GM23248 (cell line): ENCODE results near the gene GBE1. TPM values are rescaled to one million over a fixed set of nuclear protein-coding genes. Genes with fewer than 3 reads are reported as not detected.

ENCODE experiments used
- DNase-seq: peaks from one replicate; pipeline ENCODE4 v3.0.0-alpha.2; 2015
- H2AFZ ChIP-seq: fragments of 200-600 bp; sonication (generic); 2 replicates; pipeline ENCODE4 v1.6.1; 2016; ENCODE audit warnings: antibody characterized with exemption
- H3F3A ChIP-seq: fragments of 200-600 bp; sonication (generic); 2 replicates; pipeline ENCODE4 v1.6.1; 2016; ENCODE audit warnings: mild to moderate bottlenecking, antibody characterized with exemption, mixed run types; ENCODE audit not compliant: insufficient read depth
- H3K27ac ChIP-seq: fragments of 200-600 bp; sonication (generic); 2 replicates; pipeline ENCODE4 v1.5.1; 2016; ENCODE audit warnings: mild to moderate bottlenecking
- H3K27me3 ChIP-seq: fragments of 200-600 bp; sonication (generic); replicated peaks from 2 replicates; pipeline ENCODE4 v1.6.1; 2016; ENCODE audit warnings: mild to moderate bottlenecking; ENCODE audit not compliant: insufficient read depth
- H3K36me3 ChIP-seq: fragments of 200-600 bp; sonication (generic); 2 replicates; pipeline ENCODE4 v1.6.1; 2016; ENCODE audit warnings: low read depth, mild to moderate bottlenecking
- H3K4me1 ChIP-seq: fragments of 200-600 bp; sonication (generic); 2 replicates; pipeline ENCODE4 v1.6.1; 2016; ENCODE audit warnings: mild to moderate bottlenecking; ENCODE audit not compliant: insufficient read depth
- H3K4me2 ChIP-seq: fragments of 200-600 bp; sonication (generic); one replicate; pipeline ENCODE4 v1.6.1; 2016; ENCODE audit warnings: mild to moderate bottlenecking; ENCODE audit not compliant: unreplicated experiment
- H3K4me3 ChIP-seq: fragments of 200-600 bp; sonication (generic); 2 replicates; pipeline ENCODE4 v1.5.1; 2016; ENCODE audit warnings: mild to moderate bottlenecking
- H3K79me2 ChIP-seq: fragments of 200-600 bp; sonication (generic); 2 replicates; pipeline ENCODE4 v1.6.1; 2016; ENCODE audit warnings: mild to moderate bottlenecking; ENCODE audit not compliant: insufficient read depth
- H3K9ac ChIP-seq: fragments of 200-600 bp; sonication (generic); 2 replicates; pipeline ENCODE4 v1.6.1; 2016; ENCODE audit warnings: mild to moderate bottlenecking
- H3K9me2 ChIP-seq: fragments of 200-600 bp; sonication (generic); 2 replicates; pipeline ENCODE4 v1.6.1; 2016; ENCODE audit warnings: mixed run types, mild to moderate bottlenecking, moderate library complexity; ENCODE audit not compliant: insufficient read depth
- H3K9me3 ChIP-seq: fragments of 200-600 bp; sonication (generic); one replicate; pipeline ENCODE4 v1.6.1; 2017; ENCODE audit warnings: low read depth
- H4K20me1 ChIP-seq: fragments of 200-600 bp; sonication (generic); 2 replicates; pipeline ENCODE4 v1.6.0; 2016; ENCODE audit not compliant: insufficient read depth
- EZH2 ChIP-seq: fragments of 200-600 bp; sonication (generic); IDR thresholded peaks from 2 replicates; pipeline ENCODE4 v1.6.1; 2018; ENCODE audit warnings: antibody characterized with exemption, mild to moderate bottlenecking; ENCODE audit not compliant: insufficient read depth, poor library complexity, severe bottlenecking
- EZH2phosphoT487 ChIP-seq: fragments of 200-600 bp; sonication (generic); IDR thresholded peaks from 2 replicates; pipeline ENCODE4 v1.6.1; 2018; ENCODE audit warnings: antibody characterized with exemption, moderate library complexity, mild to moderate bottlenecking, low read depth; ENCODE audit not compliant: insufficient read depth
- WGBS, 2 experiments: methylation state at CpG; one replicate each; pipeline ENCODE4 v1.1.6; 2015 to 2017; ENCODE audit warnings: low lambda C conversion rate in 2 of 2, low coverage in 1 of 2; ENCODE audit errors: missing lambda C conversion rate in 2 of 2; 5-methylcytosine and 5-hydroxymethylcytosine counted together
- in situ Hi-C: fragments of 300-500 bp; cut with MboI; formaldehyde crosslinking; loops from 2 replicates; pipeline ENCODE4 v1.15.0; 2020
- polyA plus RNA-seq: library from polyadenylated mRNA; unstranded; fragments of >200 nt; fragmentation: Nextera tagmentation; extraction: Ambion mirVana; gene quantifications from 2 replicates; pipeline ENCODE4 v1.2.1, GENCODE V29; 2016
- total RNA-seq: library from RNA; depleted of rRNA; stranded (reverse); fragments of >200 nt; shearing (Covaris generic); gene quantifications from 2 replicates; pipeline ENCODE4 v1.2.3, GENCODE V29; 2014

The GBE1 gene
- total and polyA plus RNA-seq, 2 experiments from 2014 or later, result 130 to 166 TPM

- H3K9me3 ChIP-seq, result no peaks in the 10 kb centered on the region
- no peak overlapping the region for H3K9ac ChIP-seq
- no peak for TF ChIP-seq EZH2
- H3K4me1 ChIP-seq, result peaks cover 21% of the 10 kb centered on the region
- H3K79me2 ChIP-seq, result peaks cover 95% of the 10 kb centered on the region
- H3K9me2 ChIP-seq, result no peaks in the 10 kb centered on the region
- H2AFZ ChIP-seq, result no peak overlapping the region
- H3K4me2 ChIP-seq, result peak overlapping the region; percentile 24
- DNase-seq, result peak; percentile 60
- 0 out of 2 replicates have a peak, but pooled peaks cover 4% of the 10 kb centered on the region for H4K20me1 ChIP-seq
- peaks cover 20% of the 10 kb centered on the region for H3K36me3 ChIP-seq
- in situ Hi-C loops, result no loop called here
- 28 to 30% methylated on average over 1 of the region's 1 CpG for WGBS, 2 experiments
- H3K27ac ChIP-seq, result peak overlapping the region; percentile 26; the same call in 1 of the 2 replicates
- no peaks in the 10 kb centered on the region for H3K27me3 ChIP-seq
- H3F3A ChIP-seq, result peaks cover 4% of the 10 kb centered on the region
- H3K4me3 ChIP-seq, result no peak overlapping the region
Measured at GRCh38 chr3:81692766-81693165, 68.7 kb downstream of the GBE1 start.

GRCh38 chr3:81689617-81690016 is 71.8 kb downstream of the GBE1 start:
- in situ Hi-C loops, result no loop called here
- H3K27me3 ChIP-seq, result no peaks in the 10 kb centered on the region
- no peak overlapping the region for H2AFZ ChIP-seq
- peaks cover 27% of the 10 kb centered on the region for H3K4me1 ChIP-seq
- peaks cover 16% of the 10 kb centered on the region for H3K36me3 ChIP-seq
- 95 to 99% methylated on average over 7 of the region's 7 CpGs for WGBS, 2 experiments
- no peaks in the 10 kb centered on the region for H3K9me2 ChIP-seq
- H3K79me2 ChIP-seq, result peaks cover 96% of the 10 kb centered on the region
- no peak overlapping the region for H3K27ac ChIP-seq
- no peaks in the 10 kb centered on the region for H3K9me3 ChIP-seq
- no peak overlapping the region for H3K4me3 ChIP-seq
- H3F3A ChIP-seq, result peaks cover 10% of the 10 kb centered on the region
- no peak for DNase-seq
- no peak overlapping the region for H3K4me2 ChIP-seq
- H4K20me1 ChIP-seq, result 0 out of 2 replicates have a peak, but pooled peaks cover 4% of the 10 kb centered on the region
- no peak overlapping the region for H3K9ac ChIP-seq
- TF ChIP-seq EZH2phosphoT487 (no peak), EZH2 (no peak)

- Histone ChIP-seq H3F3A (peaks cover 11% of the 10 kb centered on the region), H3K9ac (no peak overlapping the region), H3K9me2 (no peaks in the 10 kb centered on the region), H3K79me2 (peaks cover 98% of the 10 kb centered on the region), H2AFZ (no peak overlapping the region), H3K27ac (0 out of 2 replicates have a peak overlapping the region, but pooled peaks have one; percentile 2), H3K36me3 (peaks cover 8% of the 10 kb centered on the region), H4K20me1 (no peaks in the 10 kb centered on the region), H3K27me3 (no peaks in the 10 kb centered on the region), H3K4me2 (no peak overlapping the region), H3K4me3 (no peak overlapping the region), H3K9me3 (no peaks in the 10 kb centered on the region), H3K4me1 (peaks cover 11% of the 10 kb centered on the region; the same call in 1 of the 2 replicates)
- in situ Hi-C loops, result no loop called here
- no peak for TF ChIP-seq EZH2
- DNase-seq, result peak; percentile 47
- 62 to 67% methylated on average over 4 of the region's 4 CpGs for WGBS, 2 experiments
Measured at GRCh38 chr3:81684751-81685395, 76.6 kb downstream of the GBE1 start.

- H2AFZ ChIP-seq, result no peak overlapping the region
- H3K4me1 ChIP-seq, result no peaks in the 10 kb centered on the region
- H3K27me3 ChIP-seq, result no peaks in the 10 kb centered on the region
- no peak overlapping the region for H3K27ac ChIP-seq
- in situ Hi-C loops, result no loop called here
- peaks cover 19% of the 10 kb centered on the region for H3K36me3 ChIP-seq
- no peaks in the 10 kb centered on the region; the same call in 1 of the 2 replicates for H4K20me1 ChIP-seq
- no peak for DNase-seq
- H3K4me2 ChIP-seq, result no peak overlapping the region
- H3K9me3 ChIP-seq, result no peaks in the 10 kb centered on the region
- no peak overlapping the region for H3K9ac ChIP-seq
- 0 out of 2 replicates have a peak, but pooled peaks cover 14% of the 10 kb centered on the region for H3F3A ChIP-seq
- 80% methylated on average over 5 of the region's 5 CpGs for WGBS, 2 experiments
- TF ChIP-seq EZH2phosphoT487 (no peak), EZH2 (no peak)
- 0 out of 2 replicates have a peak, but pooled peaks cover 4% of the 10 kb centered on the region for H3K9me2 ChIP-seq
- peaks cover 98% of the 10 kb centered on the region for H3K79me2 ChIP-seq
- no peak overlapping the region for H3K4me3 ChIP-seq
Measured at GRCh38 chr3:81676706-81677456, 84.6 kb downstream of the GBE1 start.
